ENCODE data around the gene KIRREL3.

The KIRREL3 gene

GRCh38 chr11:126863294-126863997 is 137.1 kb downstream of the KIRREL3 start:
- DNase-seq = no peak

GRCh38 chr11:126862664-126863243 is 137.8 kb downstream of the KIRREL3 start:
- DNase-seq = no peak

DNA sequence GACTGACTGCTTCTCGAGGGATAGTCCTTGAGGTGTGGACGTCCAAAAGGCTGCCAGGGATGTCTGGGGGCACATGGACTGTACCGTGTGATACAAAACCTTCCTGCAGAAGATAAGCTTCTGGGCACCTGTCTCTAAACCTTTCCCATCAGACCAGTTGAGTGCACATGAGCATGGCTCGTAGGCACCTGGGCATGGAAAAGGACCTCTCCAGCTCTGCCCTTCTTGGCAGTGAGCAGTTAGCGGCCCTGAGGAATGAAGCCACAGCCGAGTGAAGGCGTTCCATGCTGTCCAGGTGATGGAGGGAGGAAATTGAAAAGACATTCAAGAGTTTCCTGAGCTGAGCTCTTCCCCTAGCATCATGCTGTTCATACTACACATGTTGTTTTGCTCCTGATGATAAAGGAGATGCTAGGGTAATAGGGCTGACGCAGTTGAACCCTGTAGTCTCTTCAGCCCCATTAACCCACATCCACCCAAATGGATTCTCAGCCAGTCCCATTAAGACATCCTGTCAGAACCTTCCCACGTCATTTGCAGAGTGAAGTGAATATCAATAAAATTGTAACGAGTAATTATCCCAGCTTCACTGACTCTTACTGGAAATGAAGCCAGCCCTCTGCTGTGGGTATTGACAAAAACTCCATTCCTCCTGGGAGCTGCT is 138.6 kb downstream of the KIRREL3 start:
- no peak for DNase-seq

DNA sequence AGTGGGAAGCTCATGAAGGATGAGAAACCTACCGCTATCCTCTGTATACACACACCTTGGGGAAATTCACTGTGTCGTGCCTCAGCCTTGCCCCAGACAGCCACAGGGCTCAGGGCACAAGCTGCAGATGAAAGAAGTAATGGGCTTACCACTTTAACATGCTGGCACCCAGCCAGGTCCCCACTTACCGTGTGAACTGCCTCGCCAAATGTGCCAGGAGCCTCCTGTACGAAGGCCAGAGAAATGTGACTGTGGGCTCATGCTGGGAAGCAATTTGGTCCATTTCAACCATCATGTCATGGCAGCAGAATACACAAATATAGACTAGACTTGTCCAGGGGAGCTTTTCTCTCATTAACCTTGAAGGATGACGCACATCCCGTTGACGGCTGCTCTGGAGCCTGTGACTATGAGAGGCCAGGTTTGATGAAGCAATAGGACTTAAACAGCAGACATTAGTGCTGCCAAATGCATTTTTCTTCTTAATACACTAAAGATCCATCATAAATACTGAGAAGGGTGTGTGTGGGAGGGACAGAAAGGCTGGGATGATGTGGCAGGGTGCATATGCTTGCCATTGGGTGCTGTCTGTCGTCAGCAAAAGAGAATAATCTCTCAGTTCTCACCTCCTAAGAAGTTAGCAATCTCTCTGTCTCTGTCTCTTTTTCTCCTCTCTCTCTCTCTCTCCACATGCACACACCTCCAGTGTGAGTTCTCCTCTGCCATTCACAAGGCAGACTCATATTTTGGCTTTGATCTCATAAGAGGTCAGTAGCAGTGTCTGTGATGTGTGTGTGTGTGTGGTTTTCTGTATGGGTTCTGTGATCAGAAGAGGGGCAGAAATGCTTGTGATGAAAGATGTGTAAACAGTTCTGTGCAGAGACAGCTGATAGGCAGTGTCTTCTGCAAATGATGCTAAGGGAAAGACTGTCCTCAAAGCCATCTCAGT is 142.4 kb downstream of the KIRREL3 start:
- DNase-seq = no peak

DNA sequence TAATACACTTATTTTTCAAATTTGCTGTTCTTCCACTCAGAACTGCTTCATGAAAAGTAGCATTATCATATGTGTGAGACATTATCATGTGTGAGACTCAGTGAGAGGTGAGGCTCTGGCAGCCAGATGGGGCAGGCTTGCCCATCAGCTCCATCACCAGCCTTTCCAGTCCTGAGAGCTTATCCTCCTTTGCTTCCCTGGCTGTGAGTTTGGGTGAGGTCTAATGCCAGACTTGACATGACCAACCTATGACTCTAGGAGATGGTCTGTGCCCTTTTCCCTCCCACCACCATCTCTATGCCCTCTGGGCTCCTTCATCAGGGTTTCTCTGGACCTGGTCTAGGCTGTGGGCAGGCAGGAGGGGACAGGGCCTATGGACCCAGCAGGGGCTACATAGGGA is 145.0 kb downstream of the KIRREL3 start:
- no peak for DNase-seq

GRCh38 chr11:126853732-126854131 is 146.8 kb downstream of the KIRREL3 start:
- no peak for DNase-seq

DNA sequence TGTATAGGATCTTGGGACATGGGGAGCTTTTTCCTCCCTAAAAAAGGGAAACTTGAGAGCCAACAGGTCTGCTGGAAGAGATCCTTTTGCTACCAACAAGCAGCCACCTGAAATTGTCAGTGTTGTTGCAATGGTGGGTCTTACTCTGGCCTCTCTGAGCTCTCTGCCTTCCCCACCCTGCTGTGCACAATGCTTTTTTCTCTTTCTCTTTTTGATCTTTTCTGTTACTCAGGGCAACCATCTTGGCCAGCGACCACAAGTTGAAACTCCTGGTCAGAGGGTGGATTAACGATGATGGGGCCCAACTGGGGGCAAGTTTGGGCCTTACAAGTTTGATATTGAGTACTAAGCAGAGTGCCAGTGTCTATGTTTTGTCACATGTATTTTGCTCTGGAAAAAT is 155.8 kb downstream of the KIRREL3 start:
- DNase-seq = no peak

DNA sequence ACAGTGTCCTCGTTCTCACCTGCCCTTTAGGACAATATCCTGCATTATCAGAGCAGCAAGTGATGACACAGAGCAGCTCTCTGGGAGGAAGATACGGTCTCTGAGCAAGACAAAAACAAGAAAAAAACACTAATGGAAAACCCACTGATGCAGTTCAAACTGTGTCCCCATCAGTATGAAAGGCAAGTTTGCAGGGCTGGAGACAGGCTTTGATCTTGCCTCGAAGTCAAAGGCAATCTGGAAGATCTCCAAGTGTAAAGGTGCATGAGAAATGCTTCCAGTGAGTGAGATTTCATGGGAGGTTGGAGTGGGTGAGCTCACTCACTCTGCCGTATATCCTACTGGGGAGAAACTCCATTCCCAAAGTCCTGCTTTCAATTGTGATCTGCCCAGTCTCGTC is 157.5 kb downstream of the KIRREL3 start:
- DNase-seq = no peak

DNA sequence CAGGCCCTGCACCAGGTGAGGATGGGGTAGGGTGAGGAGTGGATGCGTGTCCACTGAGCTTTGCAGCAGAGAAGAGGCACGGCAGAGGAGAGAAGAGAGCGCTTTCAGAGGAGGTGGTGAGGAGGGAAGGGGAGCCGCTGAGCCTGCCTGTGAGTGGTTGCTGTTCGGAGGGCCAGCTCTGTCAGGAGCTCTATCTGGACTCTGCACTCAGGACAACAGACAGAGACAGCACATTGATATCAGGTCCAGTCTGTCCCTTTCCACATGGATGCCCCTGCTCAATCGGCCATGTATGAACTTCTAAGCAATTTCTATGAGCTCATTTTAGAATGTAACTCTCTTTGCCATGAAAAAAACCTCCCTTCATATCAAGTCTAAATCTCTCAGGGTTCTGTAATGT is 158.6 kb downstream of the KIRREL3 start:
- DNase-seq = no peak

- no peak for DNase-seq
Measured at GRCh38 chr11:126840975-126841374, 159.6 kb downstream of the KIRREL3 start.

DNA sequence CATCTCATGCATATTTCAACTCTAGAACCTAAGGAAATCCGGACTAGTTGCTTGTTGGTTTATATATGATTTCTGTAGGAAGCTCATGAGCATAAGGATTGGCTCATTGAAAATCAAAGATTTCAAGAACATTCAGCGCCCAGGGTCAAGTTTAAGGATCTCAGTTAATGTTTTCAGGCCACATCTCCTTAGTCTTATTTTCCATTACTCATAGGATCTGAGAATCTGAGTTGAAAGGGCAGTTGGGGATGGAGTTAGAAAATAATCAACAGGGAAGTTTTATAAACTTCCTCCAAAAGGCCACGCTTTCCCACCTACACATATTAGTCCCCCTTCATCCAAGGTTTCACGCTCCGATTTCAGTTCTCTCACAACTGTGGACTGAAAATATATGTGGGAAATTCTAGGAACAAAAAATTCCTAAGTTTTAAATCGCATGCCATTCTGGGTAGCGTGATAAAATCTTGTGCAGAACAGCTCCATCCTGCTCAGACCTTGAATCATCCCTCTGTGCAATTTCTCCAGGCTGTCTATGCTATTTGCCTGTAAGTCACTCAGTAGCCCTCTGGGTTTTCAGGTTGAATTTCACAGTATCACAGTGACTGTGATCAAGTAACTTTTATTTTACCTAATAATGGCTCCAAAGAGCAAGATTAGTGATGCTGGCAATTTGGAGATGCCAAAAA is 160.2 kb downstream of the KIRREL3 start:
- no peak for DNase-seq

- no peak for DNase-seq
Measured at GRCh38 chr11:126839496-126839895, 161.1 kb downstream of the KIRREL3 start.

GRCh38 chr11:126838779-126839178 is 161.8 kb downstream of the KIRREL3 start:
- DNase-seq = no peak

- DNase-seq = no peak
Measured at GRCh38 chr11:126837581-126837980, 163.0 kb downstream of the KIRREL3 start.

- no peak for DNase-seq
Measured at GRCh38 chr11:126834573-126834972, 166.0 kb downstream of the KIRREL3 start.

GRCh38 chr11:126834149-126834548 is 166.4 kb downstream of the KIRREL3 start:
- DNase-seq = no peak

DNA sequence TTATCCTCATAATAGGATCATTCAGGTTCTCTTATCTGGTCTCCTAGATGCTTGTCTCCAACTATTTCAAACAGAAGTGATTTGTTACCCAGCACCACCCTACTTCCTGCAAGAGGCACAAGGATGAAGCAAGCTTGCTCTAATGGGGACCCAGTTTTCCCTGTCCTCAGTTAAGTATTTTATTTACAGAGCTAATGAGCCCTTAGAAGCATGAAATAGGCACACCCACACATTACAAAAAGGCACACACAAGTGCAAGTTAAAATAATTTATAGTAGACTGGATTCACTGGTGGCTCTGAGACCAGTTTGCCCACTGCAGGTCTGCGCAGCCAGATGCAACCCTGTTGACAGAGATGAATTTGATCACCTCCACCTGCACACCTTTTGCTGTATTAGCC is 167.5 kb downstream of the KIRREL3 start:
- no peak for DNase-seq

DNA sequence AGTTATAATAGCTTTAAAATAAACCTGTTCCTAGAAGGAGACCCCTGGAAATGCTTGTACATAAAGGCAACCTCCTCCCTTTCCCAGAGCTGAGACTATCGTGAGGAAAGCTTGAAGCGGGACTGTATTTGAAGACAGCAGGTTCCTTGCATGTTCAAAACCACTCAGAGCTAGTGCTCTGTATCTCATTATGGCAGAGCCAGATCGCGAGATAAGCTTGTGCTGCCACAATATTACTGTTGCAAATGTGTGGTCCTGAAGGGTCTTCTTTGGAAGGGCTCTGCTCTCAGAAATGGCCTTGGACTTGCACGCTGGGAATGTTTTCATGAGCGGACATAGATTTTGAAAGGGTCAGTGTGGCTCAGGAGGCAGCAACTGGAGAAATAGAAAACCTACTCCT is 168.2 kb downstream of the KIRREL3 start:
- DNase-seq = no peak

- DNase-seq = no peak
Measured at GRCh38 chr11:126830216-126830806, 170.3 kb downstream of the KIRREL3 start.

- no peak for DNase-seq
Measured at GRCh38 chr11:126829716-126830115, 170.9 kb downstream of the KIRREL3 start.

DNA sequence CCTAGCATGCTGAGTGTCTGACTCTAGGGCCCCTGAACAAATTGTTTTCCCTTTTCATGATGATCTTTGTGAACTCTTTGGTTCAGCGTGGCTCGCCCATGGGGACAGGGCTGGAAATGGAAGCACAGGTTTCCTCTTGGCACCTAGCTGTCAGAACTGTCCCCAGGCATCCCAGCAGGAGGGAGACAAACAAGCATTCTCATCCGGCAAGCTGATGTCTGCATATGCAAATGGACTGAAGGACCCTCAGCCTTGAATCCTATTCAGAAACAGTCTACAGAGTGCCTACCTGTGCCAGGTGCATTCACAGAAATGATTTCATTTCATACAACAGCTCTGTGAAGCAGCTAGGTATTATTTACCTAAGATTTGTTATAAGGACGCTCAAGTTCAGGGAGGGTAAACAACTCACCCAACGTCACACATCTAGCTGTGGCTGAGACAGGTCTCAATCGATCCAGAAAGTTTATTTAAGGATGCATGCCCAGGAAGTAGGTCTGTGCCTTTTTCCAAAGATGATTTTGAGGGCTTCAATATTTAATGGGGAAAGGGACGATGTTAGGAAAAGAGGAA is 176.4 kb downstream of the KIRREL3 start:
- DNase-seq = no peak

- no peak for DNase-seq
Measured at GRCh38 chr11:126823274-126823673, 177.3 kb downstream of the KIRREL3 start.

Measured in T-helper 9 cell (primary cell).